Measurements from ENCODE around the gene LMAN2L.

Gene LMAN2L

DNA sequence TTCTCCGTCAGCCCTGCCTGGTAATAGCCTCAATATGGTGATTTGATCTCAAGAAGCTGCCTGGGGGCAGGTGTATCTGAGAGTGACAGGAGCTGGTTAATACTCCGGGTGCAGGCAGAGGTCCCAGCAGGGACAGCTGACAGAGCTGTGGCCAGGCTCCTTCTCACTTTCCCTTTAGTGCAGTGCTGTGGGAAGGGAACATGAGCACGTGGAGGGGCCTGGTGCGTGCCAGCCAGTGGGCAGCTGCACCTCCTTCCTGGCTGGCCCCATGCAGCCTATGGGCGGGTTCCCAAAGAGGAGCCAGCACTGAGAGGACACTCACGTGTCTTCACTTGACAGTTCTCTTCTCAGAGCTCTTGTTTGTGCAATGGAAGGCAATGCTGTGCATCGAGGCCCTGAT lies 29.9 kb upstream of the LMAN2L start:
- in situ Hi-C loops (cut with HindIII; ENCODE audit: low pct_ligation_motif_present, low sequenced_read_pairs): no loop called here
- no peaks in the 10 kb centered on the region for H3K27me3 ChIP-seq (replicated peaks)
- H3K27ac ChIP-seq: no peak overlapping the region
- no peaks in the 10 kb centered on the region for H3K36me3 ChIP-seq (replicated peaks)
- H3K4me3 ChIP-seq (ENCODE audit: low read depth, low read length): no peak overlapping the region
- TF ChIP-seq, protein P1, sequence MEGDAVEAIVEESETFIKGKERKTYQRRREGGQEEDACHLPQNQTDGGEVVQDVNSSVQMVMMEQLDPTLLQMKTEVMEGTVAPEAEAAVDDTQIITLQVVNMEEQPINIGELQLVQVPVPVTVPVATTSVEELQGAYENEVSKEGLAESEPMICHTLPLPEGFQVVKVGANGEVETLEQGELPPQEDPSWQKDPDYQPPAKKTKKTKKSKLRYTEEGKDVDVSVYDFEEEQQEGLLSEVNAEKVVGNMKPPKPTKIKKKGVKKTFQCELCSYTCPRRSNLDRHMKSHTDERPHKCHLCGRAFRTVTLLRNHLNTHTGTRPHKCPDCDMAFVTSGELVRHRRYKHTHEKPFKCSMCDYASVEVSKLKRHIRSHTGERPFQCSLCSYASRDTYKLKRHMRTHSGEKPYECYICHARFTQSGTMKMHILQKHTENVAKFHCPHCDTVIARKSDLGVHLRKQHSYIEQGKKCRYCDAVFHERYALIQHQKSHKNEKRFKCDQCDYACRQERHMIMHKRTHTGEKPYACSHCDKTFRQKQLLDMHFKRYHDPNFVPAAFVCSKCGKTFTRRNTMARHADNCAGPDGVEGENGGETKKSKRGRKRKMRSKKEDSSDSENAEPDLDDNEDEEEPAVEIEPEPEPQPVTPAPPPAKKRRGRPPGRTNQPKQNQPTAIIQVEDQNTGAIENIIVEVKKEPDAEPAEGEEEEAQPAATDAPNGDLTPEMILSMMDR (IDR thresholded peaks at IDR 0.05; ENCODE audit: low read depth, low read length, missing control alignments): no peak
- no peak for DNase-seq

DNA sequence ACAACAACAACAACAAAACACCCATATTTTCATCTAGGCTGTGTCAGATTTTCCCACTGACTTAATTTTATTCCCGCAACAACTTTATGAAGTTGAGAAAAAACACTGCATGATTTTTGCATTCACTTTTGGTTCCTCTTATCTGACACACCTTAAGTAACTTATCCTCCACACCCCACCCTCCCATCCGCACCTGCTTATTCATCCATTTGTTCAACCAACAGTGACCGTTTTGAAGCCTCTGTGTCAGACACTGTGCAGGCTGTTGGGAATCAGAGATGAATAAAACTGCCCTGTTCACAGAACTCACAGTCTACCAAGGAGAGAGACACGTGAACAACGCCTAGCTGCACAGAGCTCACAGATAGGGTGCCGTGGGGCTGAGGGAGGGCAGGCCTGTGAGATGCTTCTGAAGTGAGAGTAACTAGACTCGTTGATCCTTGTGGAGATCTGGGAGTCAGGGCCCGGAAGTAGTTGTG lies 28.3 kb upstream of the LMAN2L start:
- H3K36me3 ChIP-seq (replicated peaks): no peaks in the 10 kb centered on the region
- no peak overlapping the region for H3K4me3 ChIP-seq (ENCODE audit: low read depth, low read length)
- H3K27ac ChIP-seq: no peak overlapping the region
- no peak for DNase-seq
- no peaks in the 10 kb centered on the region for H3K27me3 ChIP-seq (replicated peaks)
- TF ChIP-seq, protein P1 (IDR thresholded peaks at IDR 0.05; ENCODE audit: low read depth, low read length, missing control alignments): no peak
- in situ Hi-C loops (cut with HindIII; ENCODE audit: low pct_ligation_motif_present, low sequenced_read_pairs): no loop called here

DNA sequence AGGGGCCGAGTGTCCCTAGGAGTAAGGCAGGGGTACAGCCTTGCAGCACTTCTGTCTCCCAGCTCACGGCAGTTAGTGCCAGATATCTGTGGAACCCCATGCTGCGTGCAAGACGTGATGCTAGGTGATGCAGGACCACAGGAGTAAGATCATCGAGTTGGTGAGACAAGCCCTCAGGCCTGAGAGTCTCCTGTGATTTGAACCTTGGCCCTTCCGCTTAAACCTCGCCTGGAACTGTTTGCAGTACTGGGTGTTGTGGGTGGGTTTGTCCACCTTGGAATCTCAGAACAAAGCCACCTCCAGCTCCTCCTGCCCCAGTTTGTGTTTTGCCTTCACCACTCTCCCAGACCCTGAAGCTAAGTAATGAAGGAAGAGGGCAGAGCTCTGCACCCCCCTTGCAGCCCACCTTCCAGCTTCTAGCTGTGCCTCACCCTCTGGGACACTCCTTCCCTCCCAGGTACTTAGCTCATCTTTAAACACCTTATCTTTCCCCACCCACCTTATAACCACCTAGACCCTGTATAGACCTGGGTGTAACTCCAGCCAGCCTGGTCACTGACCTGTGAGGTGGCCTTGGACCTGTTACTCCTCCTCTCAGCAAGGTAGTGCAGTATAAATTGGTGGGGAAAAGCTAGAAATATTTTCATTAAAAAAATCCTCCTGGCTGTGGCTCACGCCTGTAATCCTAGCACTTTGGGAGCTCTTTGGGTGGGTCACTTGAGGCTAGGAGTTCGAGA lies 27.4 kb upstream of the LMAN2L start:
- Histone ChIP-seq H3K27ac (no peak overlapping the region), H3K4me3 (ENCODE audit: low read depth, low read length) (no peak overlapping the region), H3K36me3 (replicated peaks) (no peaks in the 10 kb centered on the region), H3K27me3 (replicated peaks) (no peaks in the 10 kb centered on the region)
- TF ChIP-seq, protein P1 (IDR thresholded peaks at IDR 0.05; ENCODE audit: low read depth, low read length, missing control alignments): no peak
- no peak for DNase-seq
- in situ Hi-C loops (cut with HindIII; ENCODE audit: low pct_ligation_motif_present, low sequenced_read_pairs): no loop called here

DNA sequence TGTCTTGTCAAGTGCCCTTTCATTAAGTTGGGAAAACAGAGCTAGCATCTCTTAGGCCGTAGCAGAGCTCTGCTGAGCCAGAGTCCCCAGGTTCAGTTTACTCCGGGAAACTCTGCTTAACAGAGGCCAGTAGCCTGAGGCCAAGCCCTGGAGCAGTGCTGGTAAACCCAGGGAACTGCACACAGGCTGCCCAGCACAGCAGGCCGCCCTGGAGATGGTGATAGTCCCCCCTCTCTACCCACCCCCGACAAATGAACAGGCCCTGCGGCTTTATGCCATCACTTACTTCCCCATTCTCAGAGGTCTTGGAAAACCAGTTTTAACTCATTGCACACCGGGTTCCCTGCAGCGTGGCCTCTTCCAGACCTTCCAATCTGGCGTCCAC lies 24.4 kb upstream of the LMAN2L start:
- H3K36me3 ChIP-seq (replicated peaks): no peaks in the 10 kb centered on the region
- DNase-seq: no peak
- no peak overlapping the region for H3K4me3 ChIP-seq (ENCODE audit: low read depth, low read length)
- in situ Hi-C loops (cut with HindIII; ENCODE audit: low pct_ligation_motif_present, low sequenced_read_pairs): no loop called here
- H3K27me3 ChIP-seq (replicated peaks): no peaks in the 10 kb centered on the region
- H3K27ac ChIP-seq: no peak overlapping the region
- TF ChIP-seq, protein P1 (IDR thresholded peaks at IDR 0.05; ENCODE audit: low read depth, low read length, missing control alignments): no peak

DNA sequence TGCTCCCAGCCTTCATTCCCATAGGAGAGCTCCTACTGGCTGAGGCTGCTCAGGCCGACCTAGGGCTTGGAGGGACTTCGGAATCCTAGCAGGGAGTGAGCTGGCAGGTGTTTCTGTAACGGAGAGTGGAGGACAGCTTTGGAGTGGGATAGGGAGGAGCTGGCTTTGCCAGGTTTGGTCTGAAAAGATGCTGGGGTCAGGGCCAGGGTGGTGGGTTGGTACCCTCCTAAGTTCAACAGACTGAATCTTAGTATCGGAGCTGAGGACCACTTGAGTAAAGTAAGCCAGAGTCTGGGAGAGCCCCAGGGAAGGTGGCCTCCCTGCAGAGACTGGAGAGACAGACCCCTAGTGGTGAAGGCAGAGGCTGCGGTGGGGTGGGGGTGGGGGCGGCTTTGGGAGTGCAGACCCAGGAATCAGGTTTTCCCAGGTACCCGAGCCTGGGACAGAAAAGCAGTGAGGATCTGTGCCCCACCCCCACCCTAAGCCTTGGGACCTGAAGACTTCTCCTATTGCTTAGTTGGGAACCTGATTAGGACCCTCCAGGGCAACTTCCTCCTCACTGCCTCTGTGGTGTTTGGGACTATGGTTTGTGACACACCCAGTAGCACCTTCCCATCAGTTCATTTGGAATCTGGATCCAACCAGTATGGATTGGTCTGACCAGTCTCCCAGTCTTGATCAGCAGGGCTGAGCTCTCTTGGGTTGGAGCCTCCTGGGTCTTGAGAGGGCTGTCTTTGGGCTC lies 23.8 kb upstream of the LMAN2L start:
- in situ Hi-C loops (cut with HindIII; ENCODE audit: low pct_ligation_motif_present, low sequenced_read_pairs): no loop called here
- no peak for DNase-seq
- Histone ChIP-seq H3K27me3 (replicated peaks) (no peaks in the 10 kb centered on the region), H3K27ac (no peak overlapping the region), H3K36me3 (replicated peaks) (no peaks in the 10 kb centered on the region), H3K4me3 (ENCODE audit: low read depth, low read length) (no peak overlapping the region)
- TF ChIP-seq, protein P1 (IDR thresholded peaks at IDR 0.05; ENCODE audit: low read depth, low read length, missing control alignments): peak; percentile 68

Data from brain microvascular endothelial cell (primary cell).